Measurements from ENCODE around the gene ASPSCR1. TPM values are rescaled to one million over a fixed set of nuclear protein-coding genes. Genes with fewer than 3 reads are reported as not detected.
A peak's percentile ranks its signal among the peaks of the same experiment; 100 is the strongest.
"Not testable (repeated sequence)": the region's sequence is repeated elsewhere in the genome, so short reads cannot be mapped to it uniquely, and the experiment has no call there.

The ASPSCR1 gene
- total RNA-seq, 1 donor from 2014 or later = 30.4 TPM

- H3K4me3 Mint-ChIP-seq (ENCODE audit: unreplicated experiment) = no peak overlapping the region
- no peaks in the 10 kb centered on the region for H3K9me3 Mint-ChIP-seq (ENCODE audit: low read depth)
- no peak overlapping the region for H3K27ac Mint-ChIP-seq (ENCODE audit: unreplicated experiment)
- DNase-seq (ENCODE audit: low spot score) = no peak
- TF ChIP-seq CTCF (IDR thresholded peaks at IDR 0.05) = no peak
- H3K27me3 Mint-ChIP-seq (ENCODE audit: low read depth) = peaks cover 7% of the 10 kb centered on the region
- no peaks in the 10 kb centered on the region for H3K36me3 Mint-ChIP-seq (ENCODE audit: low read depth)
- no peaks in the 10 kb centered on the region for H3K4me1 Mint-ChIP-seq (ENCODE audit: low read depth)
These were observed 24.6 kb upstream of the ASPSCR1 start for GRCh38 chr17:81952792-81953228.

- not testable (repeated sequence) for DNase-seq (ENCODE audit: low spot score); H3K4me3 Mint-ChIP-seq (ENCODE audit: unreplicated experiment); H3K36me3 Mint-ChIP-seq (ENCODE audit: low read depth); H3K27me3 Mint-ChIP-seq (ENCODE audit: low read depth); H3K27ac Mint-ChIP-seq (ENCODE audit: unreplicated experiment); H3K9me3 Mint-ChIP-seq (ENCODE audit: low read depth); H3K4me1 Mint-ChIP-seq (ENCODE audit: low read depth)
- TF ChIP-seq CTCF (IDR thresholded peaks at IDR 0.05) = peak; percentile 29
These were observed 24.0 kb upstream of the ASPSCR1 start for GRCh38 chr17:81953443-81953842.

- Mint-ChIP-seq H3K27me3 (ENCODE audit: low read depth) (peaks cover 16% of the 10 kb centered on the region), H3K9me3 (ENCODE audit: low read depth) (no peaks in the 10 kb centered on the region), H3K36me3 (ENCODE audit: low read depth) (no peaks in the 10 kb centered on the region), H3K4me1 (ENCODE audit: low read depth) (peaks cover 4% of the 10 kb centered on the region), H3K4me3 (ENCODE audit: unreplicated experiment) (no peak overlapping the region), H3K27ac (ENCODE audit: unreplicated experiment) (no peak overlapping the region)
- TF ChIP-seq CTCF (IDR thresholded peaks at IDR 0.05) = no peak
- peak; percentile 74 for DNase-seq (ENCODE audit: low spot score)
These were observed 23.0 kb upstream of the ASPSCR1 start for GRCh38 chr17:81954131-81955057.

GRCh38 chr17:81955058-81955681, 22.3 kb upstream of the ASPSCR1 start:
- Mint-ChIP-seq H3K9me3 (ENCODE audit: low read depth) (no peaks in the 10 kb centered on the region), H3K4me3 (ENCODE audit: unreplicated experiment) (no peak overlapping the region), H3K27me3 (ENCODE audit: low read depth) (peaks cover 16% of the 10 kb centered on the region), H3K36me3 (ENCODE audit: low read depth) (no peaks in the 10 kb centered on the region), H3K27ac (ENCODE audit: unreplicated experiment) (no peak overlapping the region), H3K4me1 (ENCODE audit: low read depth) (peaks cover 4% of the 10 kb centered on the region)
- no peak for TF ChIP-seq CTCF (IDR thresholded peaks at IDR 0.05)
- DNase-seq (ENCODE audit: low spot score) = no peak

- Mint-ChIP-seq H3K27me3 (ENCODE audit: low read depth) (peaks cover 14% of the 10 kb centered on the region), H3K27ac (ENCODE audit: unreplicated experiment) (no peak overlapping the region), H3K4me1 (ENCODE audit: low read depth) (peaks cover 4% of the 10 kb centered on the region), H3K9me3 (ENCODE audit: low read depth) (no peaks in the 10 kb centered on the region), H3K4me3 (ENCODE audit: unreplicated experiment) (no peak overlapping the region), H3K36me3 (ENCODE audit: low read depth) (no peaks in the 10 kb centered on the region)
- TF ChIP-seq CTCF (IDR thresholded peaks at IDR 0.05) = no peak
- no peak for DNase-seq (ENCODE audit: low spot score)
These were observed 21.5 kb upstream of the ASPSCR1 start for GRCh38 chr17:81955756-81956544.

Data from chondrocyte (in vitro differentiated cells).